HG02970 (cell line): Measurements from ENCODE around the gene RTF1.
A peak's percentile ranks its signal among the peaks of the same experiment; 100 is the strongest.

Source experiments
- ATAC-seq: cut with Tn5 transposase; IDR thresholded peaks from one replicate; pipeline ENCODE4 v1.9.1; 2021; ENCODE audit warnings: mild to moderate bottlenecking, moderate library complexity, moderate number of reproducible peaks; ENCODE audit not compliant: unreplicated experiment, low FRiP score

The RTF1 gene

DNA sequence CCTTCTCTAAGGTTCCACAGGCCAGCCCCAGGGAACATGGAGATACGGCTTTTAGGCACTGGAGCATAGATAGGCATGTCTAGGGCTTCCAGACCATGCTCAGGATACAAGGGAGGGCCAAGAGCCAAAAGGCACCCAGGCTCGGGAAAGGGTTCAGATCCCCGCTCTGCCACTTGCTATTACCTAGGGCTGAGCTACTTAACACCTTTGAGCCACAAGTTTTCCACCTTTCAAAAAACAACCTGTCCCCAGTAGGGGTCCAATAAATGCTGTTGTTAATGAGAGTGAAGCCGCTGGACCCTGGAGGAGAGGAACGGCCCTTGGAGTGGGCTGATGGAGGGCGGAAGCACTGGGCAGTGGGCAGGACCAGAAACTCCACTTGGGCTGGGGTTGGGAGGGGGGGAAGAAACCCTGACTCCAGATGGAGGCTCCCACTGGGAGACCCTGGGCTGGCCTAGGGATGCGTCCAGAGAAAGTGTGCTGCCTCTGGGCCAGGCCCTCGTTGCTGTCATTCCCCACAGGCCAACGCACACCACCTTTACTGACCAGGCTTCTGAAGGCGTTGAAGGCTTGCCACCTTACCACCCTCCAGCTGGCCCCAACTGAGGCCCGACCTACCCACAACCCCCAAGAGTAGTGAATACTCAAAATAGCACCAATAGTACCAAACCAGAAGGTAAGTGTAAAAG, 68.2 kb downstream of the RTF1 start:
- no peak for ATAC-seq

DNA sequence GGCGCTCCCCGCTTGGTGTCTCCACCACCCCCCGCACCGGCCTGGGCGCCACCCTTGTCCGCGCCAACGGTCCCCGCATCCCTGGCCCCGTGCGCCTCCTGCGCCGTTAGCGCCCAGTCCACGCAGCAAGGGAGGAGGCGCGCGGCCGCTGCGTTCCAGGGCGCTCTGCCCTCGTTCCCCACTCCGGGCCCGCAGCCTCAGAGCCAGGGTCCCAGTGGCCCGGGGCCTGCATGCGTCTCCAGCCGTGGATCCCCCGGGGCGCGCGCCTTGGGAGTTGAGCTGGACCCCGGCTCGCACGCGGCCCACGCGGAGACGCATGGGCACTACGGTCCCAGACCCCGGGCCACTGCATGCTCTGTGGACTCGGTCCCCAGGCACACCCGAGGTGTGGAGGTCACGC, 69.4 kb downstream of the RTF1 start:
- no peak for ATAC-seq

DNA sequence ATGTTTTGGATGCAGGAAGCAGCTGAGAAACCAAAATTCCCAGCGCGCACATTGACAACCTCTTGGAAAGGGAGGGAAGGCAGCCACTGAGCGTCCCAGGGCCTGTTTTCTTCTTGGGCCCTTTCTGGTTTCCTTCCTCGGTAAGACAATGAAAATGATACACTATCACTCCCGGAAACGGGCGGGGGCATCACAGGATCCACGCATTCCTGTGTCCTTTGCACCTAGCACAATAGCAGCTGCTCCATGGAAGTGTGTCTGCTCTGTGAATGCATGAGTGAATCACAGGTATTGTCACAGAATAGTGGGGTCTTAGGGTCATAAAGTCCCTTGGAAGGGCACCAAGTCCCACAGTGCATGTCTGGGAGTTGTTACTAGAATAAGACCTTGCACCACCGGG, 70.5 kb downstream of the RTF1 start:
- ATAC-seq: no peak

DNA sequence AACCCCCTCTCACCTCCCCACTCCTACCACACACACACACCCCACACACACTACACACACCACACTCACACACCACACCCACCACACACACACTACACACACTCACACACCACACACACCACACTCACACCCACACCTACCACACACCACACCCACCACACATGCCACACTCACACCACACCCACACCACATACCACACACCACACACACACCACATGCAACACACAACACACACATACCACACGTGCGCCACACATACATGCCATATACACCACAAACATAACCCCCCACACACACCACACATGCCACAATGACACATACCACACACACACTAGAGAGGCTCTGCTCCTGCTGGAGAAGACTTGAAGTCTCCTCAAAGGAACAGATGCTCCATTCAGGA, 70.9 kb downstream of the RTF1 start:
- ATAC-seq: no peak

DNA sequence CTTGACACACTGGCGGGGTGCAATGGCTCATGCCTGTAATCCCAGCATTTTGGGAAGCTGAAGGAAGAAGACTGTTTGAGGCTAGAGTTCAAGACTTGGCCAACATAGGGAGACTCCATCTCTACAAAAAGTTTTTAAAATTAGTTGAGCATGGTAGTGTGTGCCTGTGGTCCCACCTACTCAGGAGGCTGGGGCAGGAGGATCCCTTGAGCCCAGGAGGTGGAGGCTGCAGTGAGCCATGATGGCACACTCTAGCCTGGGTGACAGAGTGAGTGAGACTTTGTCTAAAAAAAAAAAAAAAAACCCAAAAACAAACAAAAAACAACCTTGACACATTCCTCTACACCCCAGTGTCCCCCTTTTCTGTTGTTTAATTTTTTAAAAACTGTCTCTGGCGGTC, 72.7 kb downstream of the RTF1 start:
- ATAC-seq: no peak

DNA sequence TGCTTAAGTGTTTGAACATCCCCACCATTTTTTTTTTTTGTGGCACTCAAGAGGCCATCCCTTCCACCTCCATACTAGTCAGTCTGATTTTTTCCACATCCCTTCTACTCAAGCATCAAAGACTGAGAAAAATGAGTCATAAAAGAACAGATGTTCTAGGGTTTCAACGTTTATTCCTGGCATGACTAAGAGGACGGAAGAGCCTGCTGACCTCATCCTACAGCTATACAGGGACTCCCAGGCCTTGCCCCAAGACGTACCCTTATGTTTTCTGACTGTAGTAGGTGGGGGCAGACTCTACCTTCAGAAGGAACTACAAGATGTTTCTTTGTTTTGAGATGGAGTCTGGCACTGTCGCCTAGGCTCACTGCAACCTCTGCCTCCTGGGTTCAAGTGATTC, 73.5 kb downstream of the RTF1 start:
- peak; percentile 38 for ATAC-seq

DNA sequence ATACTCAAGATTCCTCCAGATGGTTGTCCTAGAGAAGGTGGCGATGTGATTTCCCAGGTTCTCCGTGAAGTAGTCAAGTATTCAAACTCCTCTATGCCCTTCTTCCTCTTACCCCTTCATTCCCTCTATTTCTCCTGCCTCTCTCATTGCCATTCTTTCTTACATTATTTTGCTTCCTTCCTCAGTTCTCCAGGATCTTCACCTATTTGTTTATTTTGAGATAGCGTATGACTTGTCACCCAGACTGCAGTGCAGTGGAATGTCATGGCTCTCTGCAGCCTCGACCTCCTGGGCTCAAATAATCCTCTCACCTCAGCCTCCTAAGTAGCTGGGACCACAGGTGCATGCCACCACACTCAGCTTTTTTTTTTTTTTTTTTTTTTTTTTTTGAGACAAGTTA, 75.0 kb downstream of the RTF1 start:
- ATAC-seq: no peak

DNA sequence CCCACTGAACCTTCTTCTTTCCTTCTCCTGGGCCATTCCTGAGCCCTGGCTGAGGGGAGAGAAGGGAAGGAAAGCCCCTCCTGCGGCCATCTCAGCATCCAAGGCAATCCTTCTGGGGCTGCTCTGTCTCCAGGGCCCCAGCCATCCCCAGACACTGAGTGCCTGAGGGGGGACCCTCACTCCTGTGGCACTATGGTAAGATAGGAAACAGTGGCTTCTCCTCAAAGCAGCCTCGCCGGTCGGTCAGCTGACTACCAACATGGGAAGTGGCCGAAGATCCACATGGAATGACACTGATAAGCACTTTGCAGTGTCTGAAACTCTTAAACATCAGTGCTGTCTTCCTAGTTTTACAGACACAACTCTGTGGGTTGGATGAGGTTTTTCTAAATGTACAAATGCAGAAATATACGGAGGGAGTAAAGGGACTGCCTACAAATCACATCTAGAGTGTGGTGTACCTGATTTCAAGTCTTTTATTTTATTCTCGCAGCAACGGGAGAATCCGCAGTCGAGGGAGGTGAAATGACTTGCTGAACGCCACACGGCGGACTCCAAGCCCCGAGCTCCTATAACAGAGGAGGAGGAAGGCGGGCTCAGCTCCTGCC, 75.8 kb downstream of the RTF1 start:
- ATAC-seq: no peak

DNA sequence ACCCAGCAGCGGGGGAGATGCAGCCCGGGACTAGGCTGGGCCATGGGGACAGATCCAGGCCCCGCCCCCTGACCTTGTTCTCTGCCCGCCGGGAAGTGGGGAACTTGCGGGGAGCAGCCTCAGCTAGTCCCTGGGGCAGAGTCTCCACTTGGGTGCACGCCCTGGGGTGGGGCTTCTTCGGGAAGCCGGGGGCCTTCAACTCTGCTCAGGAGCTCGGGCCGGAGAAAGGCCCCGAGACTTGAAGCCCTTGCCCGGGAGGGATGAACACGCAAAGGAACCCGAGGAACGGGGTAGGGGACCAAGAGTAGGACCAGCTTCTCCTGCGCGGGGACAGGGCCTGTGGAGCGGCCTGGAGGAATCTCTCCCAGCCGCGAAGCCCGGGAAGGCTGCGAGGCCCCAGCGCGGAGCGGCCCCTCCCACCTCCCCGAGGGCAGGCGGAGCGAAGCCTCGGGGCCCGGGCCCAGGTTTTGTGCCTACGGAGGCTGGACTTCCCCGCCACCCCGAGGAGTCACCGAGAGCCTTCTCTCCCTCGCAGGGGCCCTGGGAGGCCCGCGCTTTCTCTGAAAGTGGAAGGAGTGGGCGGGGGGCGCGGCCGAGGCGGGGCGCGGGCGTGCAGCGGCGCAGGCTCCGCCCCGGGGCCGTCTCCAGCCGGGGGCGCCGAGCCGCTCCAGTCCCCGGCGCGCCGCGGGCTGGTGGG, 76.5 kb downstream of the RTF1 start, which contains the start of gene ITPKA:
ITPKA (plus strand) TSS at position 670 of the 697 bp plus-strand sequence. CDS start 54 bp downstream, outside the sequence.
- peak; percentile 57 for ATAC-seq

DNA sequence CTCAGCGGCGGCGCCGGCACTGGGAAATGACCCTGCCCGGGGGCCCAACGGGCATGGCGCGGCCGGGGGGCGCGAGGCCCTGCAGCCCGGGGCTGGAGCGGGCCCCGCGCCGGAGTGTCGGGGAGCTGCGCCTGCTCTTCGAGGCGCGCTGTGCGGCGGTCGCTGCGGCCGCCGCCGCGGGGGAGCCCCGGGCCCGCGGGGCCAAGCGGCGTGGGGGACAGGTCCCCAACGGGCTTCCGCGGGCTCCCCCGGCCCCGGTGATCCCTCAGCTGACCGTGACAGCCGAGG, 77.0 kb downstream of the RTF1 start:
- no peak for ATAC-seq

DNA sequence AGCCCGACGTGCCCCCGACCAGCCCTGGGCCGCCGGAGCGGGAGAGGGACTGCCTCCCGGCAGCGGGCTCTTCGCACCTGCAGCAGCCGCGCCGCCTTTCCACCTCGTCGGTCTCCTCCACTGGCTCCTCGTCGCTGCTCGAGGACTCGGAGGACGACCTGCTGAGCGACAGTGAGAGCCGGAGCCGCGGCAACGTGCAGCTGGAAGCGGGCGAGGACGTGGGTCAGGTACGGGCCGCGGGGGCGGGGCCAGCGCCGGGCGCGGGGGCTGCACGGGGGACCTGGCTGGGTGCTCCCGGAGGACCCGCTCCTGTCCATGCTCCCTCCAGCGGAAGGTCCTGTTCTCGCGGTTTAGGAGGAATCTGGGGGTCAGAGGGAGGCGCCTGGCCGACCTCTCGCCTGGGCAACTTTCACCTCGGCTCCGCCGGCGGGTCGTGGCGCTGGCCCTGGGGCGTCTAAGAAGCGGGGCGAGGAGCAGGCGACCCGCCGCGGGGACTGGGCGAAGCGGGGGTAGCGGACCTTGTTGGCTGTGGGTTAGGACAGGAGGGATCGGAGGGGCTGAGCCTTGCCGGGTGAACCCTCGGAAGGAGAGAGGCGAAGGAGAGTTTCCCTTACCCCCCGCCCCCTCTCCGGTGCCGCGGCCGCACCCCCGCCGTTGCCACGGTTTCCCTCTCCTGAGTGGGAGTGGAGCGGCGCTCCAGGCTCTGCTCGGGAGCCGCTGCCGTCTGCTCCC, 77.5 kb downstream of the RTF1 start:
- ATAC-seq: peak; percentile 19

DNA sequence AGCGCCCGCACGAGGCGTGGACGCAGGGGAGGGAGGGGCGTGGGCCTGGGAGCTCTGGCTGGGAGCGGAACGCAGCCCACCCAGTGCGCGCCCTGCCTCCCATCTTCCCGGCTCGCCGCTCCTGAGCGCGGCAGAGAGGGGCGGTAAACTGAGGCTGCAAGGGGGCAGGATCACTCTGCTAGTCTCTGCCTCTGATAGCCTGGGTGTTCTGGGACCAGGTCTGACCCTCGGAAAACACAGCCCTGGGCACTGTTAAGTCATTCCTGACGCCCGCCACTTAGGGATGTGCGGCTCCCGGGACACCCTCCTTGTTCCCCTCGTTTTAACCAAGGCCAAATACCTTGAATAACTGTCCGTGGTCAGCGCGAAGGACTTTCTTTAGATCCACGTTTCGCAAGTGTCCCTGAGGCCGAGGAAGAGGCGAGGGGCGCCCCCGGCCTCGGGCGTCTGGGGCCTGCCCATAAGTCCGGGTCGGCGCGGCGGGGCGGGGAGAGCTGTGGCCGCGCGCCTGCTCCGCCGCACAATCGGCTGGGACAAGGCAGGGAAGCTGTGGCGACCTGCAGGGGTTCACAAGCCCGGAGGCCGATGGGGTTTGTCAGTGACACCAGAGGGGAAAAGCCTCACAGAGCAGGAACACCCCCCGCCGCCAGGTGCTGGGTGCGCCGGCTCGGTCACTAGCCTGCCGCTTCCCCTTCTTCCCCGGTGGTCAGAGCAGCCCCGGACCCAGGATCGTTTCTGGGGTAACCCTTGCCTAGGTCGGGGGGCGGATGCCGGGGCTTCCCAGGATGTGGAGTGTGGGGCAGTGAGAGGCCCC, 78.2 kb downstream of the RTF1 start:
- no peak for ATAC-seq

DNA sequence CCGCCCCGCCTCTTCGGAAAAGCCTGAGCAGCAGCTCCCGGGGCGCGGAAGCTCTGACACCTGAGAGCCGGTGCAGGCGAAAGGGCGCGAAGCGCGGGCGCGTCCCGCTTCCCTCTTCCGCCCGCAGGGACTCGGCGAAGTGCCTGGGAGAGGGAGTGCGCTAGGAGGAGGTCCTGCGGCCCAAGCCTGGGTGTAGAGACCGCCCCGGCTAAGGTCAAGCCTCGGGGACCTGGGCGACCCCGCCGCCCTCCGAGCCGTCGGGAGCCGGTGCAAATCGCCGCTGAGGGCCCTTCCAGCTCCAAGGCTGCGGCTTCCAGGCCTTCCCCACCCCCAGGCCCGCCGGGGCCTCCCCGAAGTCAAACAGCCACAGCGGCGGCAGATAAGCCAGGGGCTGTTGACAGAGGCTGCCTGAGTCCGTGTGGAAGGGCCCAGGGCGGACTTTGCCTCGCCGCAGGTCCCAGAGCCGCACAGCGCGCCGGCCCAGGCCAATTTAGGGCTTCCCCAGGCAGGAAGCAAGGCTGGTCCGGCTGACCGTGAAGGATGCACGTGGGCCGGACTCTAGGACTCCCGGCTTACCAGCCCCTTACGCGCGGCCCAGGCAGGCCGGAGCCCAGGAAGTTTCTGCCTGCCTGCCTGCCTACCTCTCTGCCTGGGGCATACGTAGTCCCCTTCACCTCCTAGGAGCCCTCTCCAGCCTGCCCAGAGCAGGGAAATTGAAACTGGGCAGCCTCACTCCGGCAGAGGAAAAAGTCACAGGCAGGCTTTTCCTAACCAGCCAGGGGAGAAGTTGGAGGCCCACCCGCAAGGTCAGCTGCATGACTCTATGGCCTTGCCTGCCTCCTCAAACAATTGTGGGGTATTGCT, 79.1 kb downstream of the RTF1 start:
- ATAC-seq: no peak

DNA sequence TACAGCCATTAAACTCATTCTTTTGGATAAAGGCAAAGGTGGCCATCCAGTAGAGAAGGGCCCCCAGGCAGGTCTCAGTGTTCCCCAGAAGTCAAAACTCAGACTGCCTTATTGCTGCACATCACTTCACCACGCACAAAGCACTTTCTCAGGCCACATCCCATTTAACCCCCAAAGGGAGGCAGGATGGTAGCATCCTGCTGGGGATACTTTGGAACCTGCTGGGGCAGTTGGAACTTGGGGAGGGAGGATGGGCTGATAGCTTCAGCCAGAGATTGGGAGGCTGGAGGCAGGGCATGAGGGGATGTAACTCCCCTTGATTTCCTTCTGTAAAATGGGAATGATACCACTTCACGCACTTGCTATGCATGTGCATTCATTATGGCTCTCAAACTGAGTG, 81.8 kb downstream of the RTF1 start:
- ATAC-seq: no peak

DNA sequence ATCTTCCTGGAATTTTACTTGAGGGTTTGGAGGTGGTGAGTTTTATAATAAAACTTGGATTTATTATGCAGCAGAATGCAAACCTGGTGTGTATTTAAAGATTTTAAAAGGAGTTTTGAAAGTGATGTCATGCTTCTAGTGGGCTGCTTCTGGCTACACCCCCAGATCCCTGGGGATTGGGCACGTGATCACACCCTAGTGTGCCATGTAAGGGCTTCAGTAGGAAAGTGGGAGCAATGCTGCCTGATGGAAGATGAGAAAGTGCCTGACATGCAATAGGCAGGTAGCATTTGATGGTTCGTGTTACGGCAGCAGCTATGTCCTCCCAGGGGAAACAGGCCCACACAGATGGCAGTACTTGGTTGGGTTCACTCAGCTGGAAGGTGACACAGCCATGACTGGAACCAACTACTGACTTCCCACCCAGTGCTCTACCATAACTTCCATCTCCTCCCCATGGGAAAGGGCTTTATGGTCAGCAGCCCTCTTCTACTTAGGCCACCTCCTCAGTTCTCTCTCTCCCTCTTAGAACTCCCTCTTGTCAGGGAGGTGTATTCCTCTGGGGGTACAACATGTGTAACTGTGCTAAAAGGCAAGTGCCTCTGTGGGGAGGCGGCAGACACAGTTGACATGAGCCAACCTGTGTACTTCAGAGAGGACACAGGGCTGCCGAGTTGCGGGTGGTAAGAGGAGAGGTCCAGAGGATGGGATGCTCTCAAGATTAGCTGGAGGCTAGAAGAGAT, 82.4 kb downstream of the RTF1 start:
- no peak for ATAC-seq

DNA sequence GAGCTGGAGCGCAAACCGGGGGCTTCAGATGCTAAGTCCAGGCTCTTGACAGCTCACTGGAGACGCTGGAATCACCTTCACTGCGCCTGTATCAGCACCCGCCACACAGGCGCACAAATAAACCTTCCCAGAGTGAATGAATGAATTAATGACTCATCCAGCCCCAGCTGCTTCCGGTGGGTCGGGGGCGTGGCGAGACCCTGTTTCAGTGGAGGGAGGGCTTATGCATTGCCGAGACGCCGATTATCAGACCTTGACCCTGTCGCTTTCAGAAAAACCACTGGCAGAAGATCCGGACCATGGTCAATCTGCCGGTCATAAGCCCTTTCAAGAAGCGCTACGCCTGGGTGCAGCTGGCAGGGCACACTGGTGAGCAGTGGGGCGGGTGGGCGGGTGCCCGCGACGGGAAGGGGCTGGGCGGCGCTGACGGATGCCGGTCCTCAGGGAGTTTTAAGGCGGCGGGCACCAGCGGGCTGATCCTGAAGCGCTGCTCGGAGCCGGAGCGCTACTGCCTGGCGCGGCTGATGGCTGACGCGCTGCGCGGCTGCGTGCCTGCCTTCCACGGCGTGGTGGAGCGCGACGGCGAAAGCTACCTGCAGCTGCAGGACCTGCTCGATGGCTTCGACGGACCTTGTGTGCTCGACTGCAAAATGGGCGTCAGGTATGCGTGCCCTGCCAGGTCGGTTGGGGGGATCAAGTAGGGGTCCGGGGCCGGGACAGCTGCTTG, 84.5 kb downstream of the RTF1 start:
- ATAC-seq: no peak

DNA sequence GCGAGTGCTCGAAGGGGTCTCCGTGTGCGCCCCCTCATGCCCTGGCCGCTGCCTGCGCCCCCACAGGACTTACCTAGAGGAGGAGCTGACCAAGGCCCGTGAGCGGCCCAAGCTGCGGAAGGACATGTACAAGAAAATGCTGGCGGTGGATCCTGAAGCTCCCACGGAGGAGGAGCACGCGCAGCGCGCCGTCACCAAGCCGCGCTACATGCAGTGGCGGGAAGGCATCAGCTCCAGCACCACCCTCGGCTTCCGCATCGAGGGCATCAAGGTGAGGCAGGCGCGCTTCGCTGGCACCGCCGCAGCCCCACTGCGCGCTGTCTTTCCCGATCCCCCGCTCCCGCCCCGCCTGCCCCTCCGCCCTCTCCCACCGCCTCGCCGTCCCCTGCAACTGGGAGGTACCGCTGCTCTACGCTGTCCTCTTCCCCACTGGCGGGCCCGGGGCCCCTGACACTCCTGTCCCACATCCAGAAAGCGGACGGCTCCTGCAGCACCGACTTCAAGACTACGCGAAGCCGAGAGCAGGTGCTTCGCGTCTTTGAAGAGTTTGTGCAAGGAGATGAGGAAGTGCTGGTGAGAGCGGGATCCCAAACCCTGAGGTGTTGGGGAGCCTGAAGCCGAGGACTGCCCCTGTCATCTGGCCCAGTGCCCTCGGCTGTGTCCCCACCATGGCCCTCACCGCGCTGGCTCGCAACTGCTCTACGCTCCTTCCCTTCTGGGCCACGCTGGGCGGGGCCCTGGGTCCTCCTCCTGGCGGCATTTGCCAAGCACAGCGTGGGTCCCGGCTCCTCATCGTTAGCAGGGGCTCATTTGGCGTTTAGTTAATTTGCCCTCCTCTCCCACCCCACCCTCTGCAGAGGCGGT, 85.3 kb downstream of the RTF1 start:
- no peak for ATAC-seq
